PFSK-1 (cell line): ENCODE data around the gene NEGR1.

Source experiments
- FOXP2 ChIP-seq: optimal IDR thresholded peaks from 2 replicates; pipeline ENCODE3; 2011; ENCODE audit warnings: borderline replicate concordance, control low read depth, inconsistent platforms; ENCODE audit not compliant: insufficient read depth; ENCODE audit errors: extremely low read length, extremely low read depth
- POLR2AphosphoS5 ChIP-seq: IDR thresholded peaks from 2 replicates; pipeline ENCODE4 v1.6.1; 2012; ENCODE audit warnings: low read depth, mild to moderate bottlenecking, control low read depth, low read length, moderate library complexity
- SIN3A ChIP-seq: IDR thresholded peaks from 2 replicates; pipeline ENCODE4 v1.6.1; 2012; ENCODE audit warnings: mild to moderate bottlenecking, low read length, moderate library complexity, borderline replicate concordance; ENCODE audit not compliant: insufficient read depth
- TAF1 ChIP-seq: IDR thresholded peaks from 2 replicates; pipeline ENCODE4 v1.6.1; 2012; ENCODE audit warnings: low read length, control low read depth, borderline replicate concordance; ENCODE audit not compliant: insufficient read depth
- TF ChIP-seq, protein P1 (sequence below), 2 experiments: IDR thresholded peaks; 2 replicates each; pipeline versions ENCODE4 v1.6.1 to v1.8.0; 2011 to 2012; ENCODE audit warnings: low read depth in 2 of 2, low read length in 2 of 2, control low read depth in 1 of 2, inconsistent platforms in 1 of 2, mild to moderate bottlenecking in 1 of 2, moderate library complexity in 1 of 2; ENCODE audit not compliant: insufficient read depth in 1 of 2

NEGR1 gene

DNA sequence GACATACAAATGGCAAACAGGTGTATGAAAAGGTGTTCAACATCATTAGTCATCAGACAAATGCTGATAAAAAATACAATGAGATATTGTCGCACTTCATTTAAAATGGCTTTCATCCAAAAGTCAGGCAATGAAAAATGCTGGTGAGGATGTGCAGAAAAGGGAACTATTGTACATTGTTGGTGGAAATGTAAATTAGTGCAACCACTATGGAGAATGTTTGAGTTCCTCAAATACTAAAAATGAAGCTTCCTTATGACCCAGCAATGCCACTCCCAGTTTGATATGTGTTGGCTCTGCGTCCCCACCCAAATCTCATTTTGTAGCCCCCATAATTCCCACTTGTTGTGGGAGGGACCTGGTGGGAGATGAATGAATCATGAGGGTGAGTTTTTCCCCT lies 891.8 kb downstream of the NEGR1 start:
- TF ChIP-seq POLR2AphosphoS5 (no peak), SIN3A (no peak), TAF1 (no peak), FOXP2 (no peak)
- TF ChIP-seq, protein P1, sequence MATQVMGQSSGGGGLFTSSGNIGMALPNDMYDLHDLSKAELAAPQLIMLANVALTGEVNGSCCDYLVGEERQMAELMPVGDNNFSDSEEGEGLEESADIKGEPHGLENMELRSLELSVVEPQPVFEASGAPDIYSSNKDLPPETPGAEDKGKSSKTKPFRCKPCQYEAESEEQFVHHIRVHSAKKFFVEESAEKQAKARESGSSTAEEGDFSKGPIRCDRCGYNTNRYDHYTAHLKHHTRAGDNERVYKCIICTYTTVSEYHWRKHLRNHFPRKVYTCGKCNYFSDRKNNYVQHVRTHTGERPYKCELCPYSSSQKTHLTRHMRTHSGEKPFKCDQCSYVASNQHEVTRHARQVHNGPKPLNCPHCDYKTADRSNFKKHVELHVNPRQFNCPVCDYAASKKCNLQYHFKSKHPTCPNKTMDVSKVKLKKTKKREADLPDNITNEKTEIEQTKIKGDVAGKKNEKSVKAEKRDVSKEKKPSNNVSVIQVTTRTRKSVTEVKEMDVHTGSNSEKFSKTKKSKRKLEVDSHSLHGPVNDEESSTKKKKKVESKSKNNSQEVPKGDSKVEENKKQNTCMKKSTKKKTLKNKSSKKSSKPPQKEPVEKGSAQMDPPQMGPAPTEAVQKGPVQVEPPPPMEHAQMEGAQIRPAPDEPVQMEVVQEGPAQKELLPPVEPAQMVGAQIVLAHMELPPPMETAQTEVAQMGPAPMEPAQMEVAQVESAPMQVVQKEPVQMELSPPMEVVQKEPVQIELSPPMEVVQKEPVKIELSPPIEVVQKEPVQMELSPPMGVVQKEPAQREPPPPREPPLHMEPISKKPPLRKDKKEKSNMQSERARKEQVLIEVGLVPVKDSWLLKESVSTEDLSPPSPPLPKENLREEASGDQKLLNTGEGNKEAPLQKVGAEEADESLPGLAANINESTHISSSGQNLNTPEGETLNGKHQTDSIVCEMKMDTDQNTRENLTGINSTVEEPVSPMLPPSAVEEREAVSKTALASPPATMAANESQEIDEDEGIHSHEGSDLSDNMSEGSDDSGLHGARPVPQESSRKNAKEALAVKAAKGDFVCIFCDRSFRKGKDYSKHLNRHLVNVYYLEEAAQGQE (IDR thresholded peaks at IDR 0.05; ENCODE audit: insufficient read depth in 1 of 2, low read depth in 2 of 2, low read length in 2 of 2) = no peak

GRCh38 chr1:71377886-71378285 lies 904.5 kb downstream of the NEGR1 start:
- TF ChIP-seq, protein P1 (IDR thresholded peaks at IDR 0.05; ENCODE audit: insufficient read depth in 1 of 2, low read depth in 2 of 2, low read length in 2 of 2) = no peak
- no peak for TF ChIP-seq POLR2AphosphoS5
- TF ChIP-seq TAF1 = no peak
- TF ChIP-seq FOXP2 = no peak
- no peak for TF ChIP-seq SIN3A

- no peak for TF ChIP-seq FOXP2
- TF ChIP-seq SIN3A = no peak
- no peak for TF ChIP-seq POLR2AphosphoS5
- TF ChIP-seq TAF1 = no peak
- TF ChIP-seq, protein P1 (IDR thresholded peaks at IDR 0.05; ENCODE audit: insufficient read depth in 1 of 2, low read depth in 2 of 2, low read length in 2 of 2) = no peak
Observed at GRCh38 chr1:71372496-71372895, 909.8 kb downstream of the NEGR1 start.

- TF ChIP-seq TAF1 (no peak), FOXP2 (no peak), POLR2AphosphoS5 (no peak), SIN3A (no peak)
- TF ChIP-seq, protein P1 (IDR thresholded peaks at IDR 0.05; ENCODE audit: insufficient read depth in 1 of 2, low read depth in 2 of 2, low read length in 2 of 2) = no peak
Observed at GRCh38 chr1:71371581-71371980, 910.8 kb downstream of the NEGR1 start.

DNA sequence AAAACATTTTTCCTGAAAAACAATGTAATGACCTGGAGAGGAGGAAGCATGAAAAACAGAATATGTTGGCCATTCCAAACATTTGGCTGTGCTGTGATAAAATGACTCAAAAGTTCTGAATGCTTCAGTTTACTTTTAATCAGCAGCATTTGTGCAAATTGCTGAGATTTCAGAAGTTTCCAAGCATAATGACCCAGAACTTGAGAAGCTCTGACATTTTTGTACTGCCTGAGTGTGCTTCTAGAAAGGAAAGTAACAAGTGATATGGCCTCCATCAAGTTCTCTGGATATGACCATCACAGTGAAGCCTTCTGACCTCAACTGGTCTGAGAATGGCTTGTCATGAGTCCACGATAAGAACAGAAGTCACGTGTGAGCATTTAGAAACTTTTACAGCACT lies 918.1 kb downstream of the NEGR1 start:
- no peak for TF ChIP-seq SIN3A
- no peak for TF ChIP-seq POLR2AphosphoS5
- TF ChIP-seq FOXP2 = no peak
- TF ChIP-seq, protein P1 (IDR thresholded peaks at IDR 0.05; ENCODE audit: insufficient read depth in 1 of 2, low read depth in 2 of 2, low read length in 2 of 2) = no peak
- TF ChIP-seq TAF1 = no peak
